ENCODE results near the gene SYT1.

SYT1 gene

DNA sequence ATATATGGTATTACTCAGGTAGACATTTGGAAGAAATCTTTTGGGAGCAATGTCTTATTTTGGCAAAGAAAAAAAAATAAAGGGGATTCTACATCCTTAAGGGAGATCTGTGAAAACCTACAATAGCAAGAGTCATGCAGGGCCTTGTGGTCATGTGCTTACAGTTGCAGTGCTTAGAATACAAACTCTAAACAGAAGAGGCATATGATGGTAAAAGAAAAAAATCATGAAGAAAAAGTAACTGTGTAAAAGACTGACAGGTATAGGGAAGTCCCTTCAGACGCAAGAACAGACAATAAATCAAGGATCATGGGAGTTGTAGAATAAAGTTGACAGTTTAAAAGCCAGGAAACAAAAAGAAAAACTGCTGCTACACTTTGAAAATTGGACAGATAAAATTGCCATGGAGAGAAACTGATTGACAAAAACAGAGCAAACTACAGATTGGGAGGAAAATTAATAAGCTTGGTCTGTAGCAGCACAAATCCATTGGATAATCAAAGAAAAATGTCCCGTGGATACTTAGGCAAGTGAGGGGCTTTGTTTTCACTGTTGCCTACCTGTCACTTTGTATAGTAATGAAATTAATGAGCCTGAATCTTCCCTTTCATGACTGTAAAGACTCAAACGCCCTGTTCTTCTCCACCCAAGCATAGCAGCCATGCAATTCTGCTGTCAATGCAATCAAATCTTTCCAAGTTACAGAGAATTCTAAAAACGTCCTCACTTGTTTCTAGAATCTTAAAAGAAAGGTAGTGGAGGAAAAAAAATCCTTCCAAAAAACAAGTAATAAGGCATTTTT lies 402.0 kb downstream of the SYT1 start:
- H3K27me3 ChIP-seq (ENCODE audit: insufficient read depth, poor library complexity, severe bottlenecking), result no peaks in the 10 kb centered on the region
- H3K4me3 ChIP-seq (replicated peaks; ENCODE audit: insufficient read depth, low read length), result no peak overlapping the region
- TF ChIP-seq, protein P1, sequence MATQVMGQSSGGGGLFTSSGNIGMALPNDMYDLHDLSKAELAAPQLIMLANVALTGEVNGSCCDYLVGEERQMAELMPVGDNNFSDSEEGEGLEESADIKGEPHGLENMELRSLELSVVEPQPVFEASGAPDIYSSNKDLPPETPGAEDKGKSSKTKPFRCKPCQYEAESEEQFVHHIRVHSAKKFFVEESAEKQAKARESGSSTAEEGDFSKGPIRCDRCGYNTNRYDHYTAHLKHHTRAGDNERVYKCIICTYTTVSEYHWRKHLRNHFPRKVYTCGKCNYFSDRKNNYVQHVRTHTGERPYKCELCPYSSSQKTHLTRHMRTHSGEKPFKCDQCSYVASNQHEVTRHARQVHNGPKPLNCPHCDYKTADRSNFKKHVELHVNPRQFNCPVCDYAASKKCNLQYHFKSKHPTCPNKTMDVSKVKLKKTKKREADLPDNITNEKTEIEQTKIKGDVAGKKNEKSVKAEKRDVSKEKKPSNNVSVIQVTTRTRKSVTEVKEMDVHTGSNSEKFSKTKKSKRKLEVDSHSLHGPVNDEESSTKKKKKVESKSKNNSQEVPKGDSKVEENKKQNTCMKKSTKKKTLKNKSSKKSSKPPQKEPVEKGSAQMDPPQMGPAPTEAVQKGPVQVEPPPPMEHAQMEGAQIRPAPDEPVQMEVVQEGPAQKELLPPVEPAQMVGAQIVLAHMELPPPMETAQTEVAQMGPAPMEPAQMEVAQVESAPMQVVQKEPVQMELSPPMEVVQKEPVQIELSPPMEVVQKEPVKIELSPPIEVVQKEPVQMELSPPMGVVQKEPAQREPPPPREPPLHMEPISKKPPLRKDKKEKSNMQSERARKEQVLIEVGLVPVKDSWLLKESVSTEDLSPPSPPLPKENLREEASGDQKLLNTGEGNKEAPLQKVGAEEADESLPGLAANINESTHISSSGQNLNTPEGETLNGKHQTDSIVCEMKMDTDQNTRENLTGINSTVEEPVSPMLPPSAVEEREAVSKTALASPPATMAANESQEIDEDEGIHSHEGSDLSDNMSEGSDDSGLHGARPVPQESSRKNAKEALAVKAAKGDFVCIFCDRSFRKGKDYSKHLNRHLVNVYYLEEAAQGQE (IDR thresholded peaks at IDR 0.05; ENCODE audit: insufficient replicate concordance, low read depth), result no peak
- TF ChIP-seq CTCF (IDR thresholded peaks at IDR 0.05; ENCODE audit: insufficient read depth, low read length), result no peak
- TF ChIP-seq POLR2AphosphoS5 (IDR thresholded peaks at IDR 0.05; ENCODE audit: low read depth), result no peak
- no peak for TF ChIP-seq GABPA (IDR thresholded peaks at IDR 0.05; ENCODE audit: low read depth)
- no peak for TF ChIP-seq SPI1 (IDR thresholded peaks at IDR 0.05; ENCODE audit: borderline replicate concordance, low read depth)
- H3K27ac ChIP-seq (replicated peaks), result no peak overlapping the region
- no peak for DNase-seq (ENCODE audit: low read depth in 1 of 2, low spot score in 1 of 2)

- TF ChIP-seq CTCF (IDR thresholded peaks at IDR 0.05; ENCODE audit: insufficient read depth, low read length), result no peak
- no peak for TF ChIP-seq POLR2AphosphoS5 (IDR thresholded peaks at IDR 0.05; ENCODE audit: low read depth)
- TF ChIP-seq GABPA (IDR thresholded peaks at IDR 0.05; ENCODE audit: low read depth), result no peak
- TF ChIP-seq SPI1 (IDR thresholded peaks at IDR 0.05; ENCODE audit: borderline replicate concordance, low read depth), result no peak
- TF ChIP-seq, protein P1 (IDR thresholded peaks at IDR 0.05; ENCODE audit: insufficient replicate concordance, low read depth), result no peak
- H3K27me3 ChIP-seq (ENCODE audit: insufficient read depth, poor library complexity, severe bottlenecking), result no peaks in the 10 kb centered on the region
- DNase-seq (ENCODE audit: low read depth in 1 of 2, low spot score in 1 of 2), result no peak
- no peak overlapping the region for H3K4me3 ChIP-seq (replicated peaks; ENCODE audit: insufficient read depth, low read length)
- no peak overlapping the region for H3K27ac ChIP-seq (replicated peaks)
Observed at GRCh38 chr12:79267580-79267979, 403.0 kb downstream of the SYT1 start.

DNA sequence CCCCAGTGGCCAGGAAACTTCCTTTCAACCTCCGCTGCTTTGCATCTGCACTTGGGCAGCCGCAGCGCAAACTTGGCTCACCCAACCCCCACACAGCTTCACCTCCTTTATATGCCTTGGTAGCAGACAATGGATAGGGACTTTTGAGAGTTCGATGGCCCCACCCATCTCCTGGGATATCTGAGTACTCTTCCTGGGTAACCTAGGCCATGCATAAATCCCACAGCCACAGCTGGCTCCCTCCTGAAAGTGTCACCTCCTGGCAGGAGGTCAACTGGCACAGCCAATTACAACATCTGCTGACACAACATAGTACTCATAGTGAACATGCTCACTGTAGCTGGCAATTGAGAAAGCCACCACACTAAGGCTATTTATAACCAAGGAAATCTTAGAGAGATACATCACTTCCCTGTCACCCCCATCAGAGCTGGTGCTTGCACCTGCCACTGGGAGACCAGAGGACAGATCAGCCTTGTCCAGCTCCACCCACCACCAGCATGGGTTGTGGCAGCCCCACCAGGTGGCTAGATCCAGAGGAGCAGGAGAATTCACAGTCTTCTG lies 410.0 kb downstream of the SYT1 start:
- no peak overlapping the region for H3K27ac ChIP-seq (replicated peaks)
- no peaks in the 10 kb centered on the region for H3K27me3 ChIP-seq (ENCODE audit: insufficient read depth, poor library complexity, severe bottlenecking)
- TF ChIP-seq POLR2AphosphoS5 (IDR thresholded peaks at IDR 0.05; ENCODE audit: low read depth) (no peak), SPI1 (IDR thresholded peaks at IDR 0.05; ENCODE audit: borderline replicate concordance, low read depth) (no peak), GABPA (IDR thresholded peaks at IDR 0.05; ENCODE audit: low read depth) (no peak), CTCF (IDR thresholded peaks at IDR 0.05; ENCODE audit: insufficient read depth, low read length) (no peak)
- TF ChIP-seq, protein P1 (IDR thresholded peaks at IDR 0.05; ENCODE audit: insufficient replicate concordance, low read depth), result no peak
- H3K4me3 ChIP-seq (replicated peaks; ENCODE audit: insufficient read depth, low read length), result no peak overlapping the region
- DNase-seq (ENCODE audit: low read depth in 1 of 2, low spot score in 1 of 2), result no peak
